Neuronal stem cell (in vitro differentiated cells): Measurements from ENCODE around the gene CEP131.

Experiments
- DNase-seq: peaks from one replicate; pipeline ENCODE4 v3.0.0-alpha.2; 2013; ENCODE audit warnings: low spot score
- H2AFZ ChIP-seq: one replicate; pipeline ENCODE4 v1.6.1; 2013; ENCODE audit warnings: mild to moderate bottlenecking, low read length, inconsistent platforms
- H2AK5ac ChIP-seq: 2 replicates; pipeline ENCODE4 v1.6.1; 2013; ENCODE audit warnings: low read depth, mild to moderate bottlenecking, inconsistent platforms, low read length, moderate library complexity, mixed read lengths
- H2BK120ac ChIP-seq: 2 replicates; pipeline ENCODE4 v1.6.1; 2013; ENCODE audit warnings: low read depth, mild to moderate bottlenecking, inconsistent platforms, low read length, moderate library complexity, mixed read lengths
- H2BK12ac ChIP-seq: one replicate; pipeline ENCODE4 v1.6.1; 2013; ENCODE audit warnings: low read length, inconsistent platforms
- H2BK15ac ChIP-seq: 2 replicates; pipeline ENCODE4 v1.6.1; 2013; ENCODE audit warnings: mild to moderate bottlenecking, low read length, inconsistent platforms, mixed read lengths
- H2BK5ac ChIP-seq: one replicate; pipeline ENCODE4 v1.6.1; 2013; ENCODE audit warnings: inconsistent platforms, mild to moderate bottlenecking, low read length, moderate library complexity
- H3K14ac ChIP-seq: one replicate; pipeline ENCODE4 v1.6.1; 2013; ENCODE audit warnings: low read length, inconsistent platforms
- H3K18ac ChIP-seq: 2 replicates; pipeline ENCODE4 v1.6.1; 2013; ENCODE audit warnings: low read length, inconsistent platforms
- H3K23ac ChIP-seq: 2 replicates; pipeline ENCODE4 v1.6.1; 2013; ENCODE audit warnings: low read depth, mild to moderate bottlenecking, mixed read lengths, low read length, inconsistent platforms; ENCODE audit not compliant: poor library complexity
- H3K27ac ChIP-seq: replicated peaks from 3 replicates; pipeline ENCODE4 v1.5.1; 2013; ENCODE audit warnings: low read length, inconsistent platforms
- H3K27me3 ChIP-seq, 3 experiments: 2 replicates each; pipeline ENCODE4 v1.6.1; 2013; ENCODE audit warnings: low read length in 3 of 3, mild to moderate bottlenecking in 2 of 3, inconsistent platforms in 1 of 3, low read depth in 1 of 3, mixed read lengths in 1 of 3, moderate library complexity in 1 of 3; ENCODE audit not compliant: control insufficient read depth in 3 of 3, insufficient read depth in 3 of 3
- H3K36me3 ChIP-seq, 2 donors: replicated peaks in 1 of 2; 2 replicates each; pipeline ENCODE4 v1.6.1; 2013; ENCODE audit warnings: low read length in 2 of 2; ENCODE audit not compliant: control insufficient read depth in 2 of 2, insufficient read depth in 2 of 2
- H3K4ac ChIP-seq: 2 replicates; pipeline ENCODE4 v1.6.1; 2013; ENCODE audit warnings: inconsistent platforms, mild to moderate bottlenecking, low read length, moderate library complexity
- H3K4me1 ChIP-seq, 2 donors: 1 replicate in 1 of 2; 2 replicates in 1 of 2; pipeline ENCODE4 v1.6.1; 2013; ENCODE audit warnings: low read length in 2 of 2, low read depth in 1 of 2; ENCODE audit not compliant: control insufficient read depth in 2 of 2, insufficient read depth in 1 of 2
- H3K4me2 ChIP-seq: one replicate; pipeline ENCODE4 v1.6.1; 2013; ENCODE audit warnings: mild to moderate bottlenecking, low read length, inconsistent platforms; ENCODE audit not compliant: insufficient read depth, poor library complexity, severe bottlenecking
- H3K4me3 ChIP-seq, 2 donors: 2 replicates each; pipeline ENCODE4 v1.5.1; 2013; ENCODE audit warnings: low read length in 2 of 2, mild to moderate bottlenecking in 2 of 2, inconsistent platforms in 1 of 2, moderate library complexity in 1 of 2
- H3K79me1 ChIP-seq: one replicate; pipeline ENCODE4 v1.6.1; 2013; ENCODE audit warnings: low read depth, mild to moderate bottlenecking, inconsistent platforms, low read length, moderate library complexity
- H3K9ac ChIP-seq: one replicate; pipeline ENCODE4 v1.6.1; 2013; ENCODE audit warnings: mild to moderate bottlenecking, low read depth, low read length, inconsistent platforms; ENCODE audit not compliant: poor library complexity
- H3K9me3 ChIP-seq, 2 donors: replicated peaks in 1 of 2; 2 replicates each; pipeline versions ENCODE3 to v1.6.1; 2013; ENCODE audit warnings: low read length in 2 of 2, mild to moderate bottlenecking in 2 of 2, inconsistent platforms in 1 of 2, low read depth in 1 of 2, mixed read lengths in 1 of 2, moderate library complexity in 1 of 2; ENCODE audit not compliant: control insufficient read depth in 2 of 2, insufficient read depth in 1 of 2
- H4K8ac ChIP-seq: one replicate; pipeline ENCODE4 v1.6.1; 2013; ENCODE audit warnings: low read depth, mild to moderate bottlenecking, inconsistent platforms, low read length, moderate library complexity
- H4K91ac ChIP-seq: one replicate; pipeline ENCODE4 v1.6.1; 2013; ENCODE audit warnings: low read length, low read depth, mild to moderate bottlenecking, inconsistent platforms; ENCODE audit not compliant: poor library complexity
- WGBS, 2 donors: extraction: QIAGEN DNeasy Blood & Tissue Kit; methylation state at CpG; one replicate each; pipeline ENCODE4 v1.1.7; 2013; ENCODE audit warnings: missing lambda C conversion rate in 2 of 2, mixed read lengths in 1 of 2; ENCODE audit not compliant: insufficient read length in 2 of 2, insufficient replicate concordance in 1 of 2; ENCODE audit errors: extremely low coverage in 2 of 2; 5-methylcytosine and 5-hydroxymethylcytosine counted together

The CEP131 gene

DNA sequence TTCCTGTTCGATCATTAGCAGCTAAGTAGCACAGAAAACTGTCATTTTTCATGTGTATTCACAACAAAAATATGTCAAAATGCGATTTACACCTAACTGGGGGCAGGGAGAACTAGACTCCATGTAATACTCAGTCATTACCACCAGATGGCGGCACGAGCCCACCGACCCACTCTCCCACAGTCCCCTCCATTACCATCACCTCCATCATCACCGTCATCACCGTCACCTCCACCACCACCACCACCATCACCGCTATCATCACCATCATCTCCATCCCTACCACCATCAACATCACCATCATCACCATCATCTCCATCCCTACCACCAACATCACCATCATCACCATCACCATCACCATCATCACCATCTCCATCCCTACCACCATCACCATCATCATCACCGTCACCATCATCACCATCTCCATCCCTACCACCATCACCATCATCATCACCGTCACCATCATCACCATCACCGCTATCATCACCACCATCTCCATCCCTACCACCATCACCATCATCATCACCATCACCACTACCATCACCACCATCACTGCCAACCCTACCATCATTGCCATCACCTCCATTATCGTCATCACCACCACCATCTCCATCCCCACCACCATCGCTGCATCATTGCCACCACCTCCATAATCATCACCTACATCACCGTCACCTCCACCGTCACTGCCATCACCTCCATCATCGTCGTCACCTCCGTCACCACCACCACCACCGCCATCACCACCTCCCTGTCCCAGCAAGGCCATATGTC, 30.8 kb upstream of the CEP131 start:
- Histone ChIP-seq H4K8ac (peak overlapping the region; percentile 7), H3K36me3 (peaks cover 4 to 19% of the 10 kb centered on the region in 2 donors), H4K91ac (no peak overlapping the region), H2AK5ac (no peak overlapping the region), H2BK15ac (no peak overlapping the region), H3K79me1 (peaks cover 12% of the 10 kb centered on the region), H3K27ac (no peak overlapping the region), H2BK12ac (no peak overlapping the region), H3K14ac (no peak overlapping the region), H3K23ac (peak overlapping the region; percentile 92), H3K4ac (no peak overlapping the region), H3K9me3 (no peaks in the 10 kb centered on the region), H3K4me3 (peak overlapping the region in 1 of 2 donors; percentile 49), H3K4me2 (no peak overlapping the region), H3K4me1 (peaks cover 2 to 21% of the 10 kb centered on the region in 2 donors), H3K27me3 (no peaks in the 10 kb centered on the region), H2BK120ac (no peak overlapping the region), H3K18ac (no peak overlapping the region), H2AFZ (no peak overlapping the region), H2BK5ac (no peak overlapping the region), H3K9ac (peak overlapping the region; percentile 2)
- no peak for DNase-seq
- WGBS, 2 donors: 100% methylated on average over 4 to 10 of the region's 19 CpGs

DNA sequence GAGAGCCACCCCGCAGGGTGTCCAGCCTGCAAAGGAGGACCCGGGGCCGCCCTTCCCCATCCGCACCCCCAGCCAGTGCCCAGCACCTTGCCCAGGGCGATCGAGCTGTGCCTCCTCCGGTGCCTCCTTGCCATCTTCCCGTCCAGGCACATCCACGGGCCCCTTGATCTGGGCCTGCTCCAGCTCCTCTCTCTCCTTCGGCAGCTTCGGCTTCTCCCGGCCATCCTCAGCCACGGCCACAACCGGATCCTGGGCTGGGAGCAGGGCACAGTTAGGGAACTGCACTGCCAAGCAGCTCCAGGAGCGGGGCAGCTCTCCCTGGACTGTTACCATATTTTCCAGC, 30.2 kb upstream of the CEP131 start:
- Histone ChIP-seq H3K4me2 (no peak overlapping the region), H2BK15ac (no peak overlapping the region), H2BK120ac (no peak overlapping the region), H2AK5ac (no peak overlapping the region), H3K23ac (no peak overlapping the region), H3K4me1 (peaks cover 2 to 21% of the 10 kb centered on the region in 2 donors), H3K36me3 (peaks cover 4 to 16% of the 10 kb centered on the region in 2 donors), H3K4ac (no peak overlapping the region), H4K91ac (no peak overlapping the region), H3K27me3 (no peaks in the 10 kb centered on the region), H3K18ac (peak overlapping the region; percentile 5), H2BK12ac (no peak overlapping the region), H3K14ac (no peak overlapping the region), H3K9me3 (no peaks in the 10 kb centered on the region), H2BK5ac (no peak overlapping the region), H3K27ac (peak overlapping the region; percentile 13), H3K9ac (peak overlapping the region; percentile 38), H3K4me3 (no peak overlapping the region), H2AFZ (no peak overlapping the region), H3K79me1 (peaks cover 12% of the 10 kb centered on the region), H4K8ac (no peak overlapping the region)
- no peak for DNase-seq
- no CpG with 5 or more reads among the region's 15 CpGs for WGBS, 2 donors

DNA sequence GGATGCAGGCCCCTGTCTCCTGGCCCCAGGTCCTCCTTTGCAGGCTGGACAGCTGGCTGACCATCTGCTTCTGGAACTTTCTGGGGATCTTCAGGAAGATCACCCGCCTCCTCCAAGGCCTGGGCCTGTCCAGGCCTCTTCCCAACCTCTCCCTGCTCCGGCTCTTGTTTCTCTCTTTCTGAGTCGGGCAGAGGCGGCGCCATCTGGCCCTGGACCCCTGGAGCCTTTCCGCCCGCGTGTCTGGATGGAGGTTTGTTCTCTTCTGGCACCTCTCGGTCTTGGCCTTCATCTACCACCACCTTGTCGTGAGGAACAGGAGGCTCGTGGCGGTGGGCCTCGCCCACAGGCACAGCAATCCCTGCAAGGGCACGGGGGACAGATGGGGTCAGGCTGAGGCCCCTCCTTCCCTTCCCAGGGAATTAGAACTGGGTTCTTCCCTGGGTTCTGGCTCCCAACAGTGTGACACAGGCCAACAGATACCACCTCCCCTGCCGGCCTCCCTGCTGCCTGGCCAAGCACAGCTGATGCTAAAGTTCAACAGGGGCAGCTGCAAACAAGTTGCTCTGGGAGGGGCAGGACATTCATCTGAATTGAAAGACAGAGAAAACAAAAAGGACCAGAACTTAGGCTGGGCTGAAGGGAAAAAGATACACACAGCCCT, 29.7 kb upstream of the CEP131 start:
- Histone ChIP-seq H4K8ac (no peak overlapping the region), H3K14ac (no peak overlapping the region), H3K18ac (no peak overlapping the region), H3K9me3 (no peaks in the 10 kb centered on the region), H2BK15ac (no peak overlapping the region), H3K27ac (no peak overlapping the region), H3K9ac (no peak overlapping the region), H3K4me1 (peaks cover 2 to 21% of the 10 kb centered on the region in 2 donors), H2AFZ (no peak overlapping the region), H3K36me3 (peaks cover 4 to 16% of the 10 kb centered on the region in 2 donors), H3K4ac (no peak overlapping the region), H2BK12ac (no peak overlapping the region), H4K91ac (no peak overlapping the region), H2AK5ac (peak overlapping the region; percentile 61), H3K4me2 (no peak overlapping the region), H3K79me1 (peaks cover 12% of the 10 kb centered on the region), H2BK120ac (no peak overlapping the region), H3K4me3 (no peak overlapping the region), H3K27me3 (no peaks in the 10 kb centered on the region), H2BK5ac (no peak overlapping the region), H3K23ac (no peak overlapping the region)
- DNase-seq: no peak
- WGBS, 2 donors: no CpG with 5 or more reads among the region's 15 CpGs

GRCh38 chr17:81251709-81252301, 29.0 kb upstream of the CEP131 start:
- Histone ChIP-seq H3K79me1 (peaks cover 12% of the 10 kb centered on the region), H3K9me3 (peaks cover 0 to 2% of the 10 kb centered on the region in 2 donors), H3K4me3 (no peak overlapping the region), H3K27ac (no peak overlapping the region), H4K8ac (no peak overlapping the region), H2AFZ (no peak overlapping the region), H2BK12ac (no peak overlapping the region), H3K9ac (no peak overlapping the region), H2BK5ac (no peak overlapping the region), H3K4me1 (peaks cover 2 to 21% of the 10 kb centered on the region in 2 donors), H2AK5ac (peak overlapping the region; percentile 61), H2BK120ac (no peak overlapping the region), H3K23ac (no peak overlapping the region), H3K36me3 (peaks cover 7 to 16% of the 10 kb centered on the region in 2 donors), H4K91ac (no peak overlapping the region), H2BK15ac (no peak overlapping the region), H3K27me3 (no peaks in the 10 kb centered on the region), H3K14ac (no peak overlapping the region), H3K18ac (peak overlapping the region; percentile 39), H3K4me2 (no peak overlapping the region), H3K4ac (no peak overlapping the region)
- no CpG with 5 or more reads among the region's 29 CpGs for WGBS, 2 donors
- DNase-seq: no peak
